Nephron (organoid): ENCODE data around the gene HOXC9.
A peak's percentile ranks its signal among the peaks of the same experiment; 100 is the strongest.

Experiments
- H3K27ac Mint-ChIP-seq, 3 experiments: 2 replicates each; pipeline ENCODE4 v1.8.0; 2020; ENCODE audit warnings: mixed read lengths in 3 of 3, mild to moderate bottlenecking in 2 of 3, moderate library complexity in 1 of 3
- H3K27me3 Mint-ChIP-seq: 2 replicates; pipeline ENCODE4 v1.8.0; 2021; ENCODE audit warnings: low read depth, mild to moderate bottlenecking, moderate library complexity, mixed read lengths
- H3K36me3 Mint-ChIP-seq: 2 replicates; pipeline ENCODE4 v1.8.0; 2020; ENCODE audit warnings: low read depth, mixed read lengths
- H3K4me1 Mint-ChIP-seq: 2 replicates; pipeline ENCODE4 v1.8.0; 2020; ENCODE audit warnings: mixed read lengths
- H3K4me3 Mint-ChIP-seq, 3 experiments: 2 replicates each; pipeline ENCODE4 v1.8.0; 2020; ENCODE audit warnings: mild to moderate bottlenecking in 3 of 3, mixed read lengths in 3 of 3, moderate library complexity in 2 of 3
- H3K9me3 Mint-ChIP-seq: 2 replicates; pipeline ENCODE4 v1.8.0; 2020; ENCODE audit warnings: mixed read lengths
- CTCF ChIP-seq, 3 experiments: fragments of 200-600 bp; sonication (generic); IDR thresholded peaks; one replicate each; pipeline ENCODE4 v1.5.0; 2021; ENCODE audit warnings: antibody characterized with exemption in 3 of 3; ENCODE audit not compliant: unreplicated experiment in 3 of 3

Gene HOXC9

GRCh38 chr12:54025499-54026405 is 25.8 kb downstream of the HOXC9 start:
- Mint-ChIP-seq H3K9me3 (no peaks in the 10 kb centered on the region), H3K36me3 (peaks cover 10% of the 10 kb centered on the region), H3K27ac (peak overlapping the region; percentile 95 to 98 (median 97)), H3K4me3 (peak overlapping the region; percentile 67 to 90 (median 79)), H3K27me3 (peaks cover 21% of the 10 kb centered on the region), H3K4me1 (peaks cover 94% of the 10 kb centered on the region)
- TF ChIP-seq CTCF (IDR thresholded peaks at IDR 0.05; ENCODE audit: unreplicated experiment in 3 of 3): no peak

DNA sequence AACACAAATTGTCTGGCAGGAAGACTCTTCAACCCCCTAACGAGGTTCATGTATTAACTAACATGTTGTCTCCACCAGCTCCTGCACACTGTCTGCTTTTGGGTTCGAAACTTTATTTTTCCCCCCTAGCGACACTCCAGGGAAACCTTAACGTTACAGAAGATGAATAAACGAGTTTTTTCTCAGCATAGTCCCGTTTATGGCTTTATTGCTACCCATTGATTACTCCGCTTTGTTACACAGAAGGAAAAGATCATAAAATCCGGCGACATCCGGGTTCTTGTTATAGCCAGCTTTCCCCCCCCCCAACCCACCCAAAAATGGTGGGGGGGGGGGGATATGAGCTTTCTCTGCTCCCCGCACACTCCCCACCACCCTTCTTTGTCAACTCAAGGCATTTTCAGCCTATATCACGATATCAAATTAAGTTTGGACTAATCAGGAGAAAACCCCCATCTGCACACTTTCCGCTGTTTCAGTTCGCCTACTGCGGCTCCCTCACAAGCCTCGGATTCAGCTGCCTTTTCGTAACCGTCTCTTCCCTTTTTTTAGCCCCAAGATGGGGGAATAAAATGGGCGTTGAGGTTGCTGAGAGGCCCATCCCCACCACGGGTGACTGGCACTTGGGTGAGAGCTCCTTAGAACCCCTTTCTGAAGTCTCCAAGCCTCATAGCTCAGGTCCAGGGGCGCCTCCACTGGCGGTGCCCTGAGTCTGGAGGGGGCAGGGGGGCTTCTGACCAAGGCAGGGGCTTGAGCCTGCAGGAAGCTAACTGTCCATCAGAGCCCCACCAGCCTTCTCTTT is 26.9 kb downstream of the HOXC9 start:
- TF ChIP-seq CTCF (IDR thresholded peaks at IDR 0.05; ENCODE audit: unreplicated experiment in 3 of 3): no peak
- Mint-ChIP-seq H3K27ac (peak overlapping the region; percentile 95 to 99 (median 97)), H3K36me3 (peaks cover 7% of the 10 kb centered on the region), H3K4me1 (peaks cover 91% of the 10 kb centered on the region), H3K27me3 (peaks cover 21% of the 10 kb centered on the region), H3K9me3 (no peaks in the 10 kb centered on the region), H3K4me3 (peak overlapping the region; percentile 76 to 91 (median 88))

- peak overlapping the region; percentile 76 to 91 (median 88) for H3K4me3 Mint-ChIP-seq
- H3K4me1 Mint-ChIP-seq: peaks cover 91% of the 10 kb centered on the region
- TF ChIP-seq CTCF (IDR thresholded peaks at IDR 0.05; ENCODE audit: unreplicated experiment in 3 of 3): no peak
- H3K27ac Mint-ChIP-seq: peak overlapping the region; percentile 95 to 99 (median 97)
- H3K27me3 Mint-ChIP-seq: peaks cover 21% of the 10 kb centered on the region
- no peaks in the 10 kb centered on the region for H3K9me3 Mint-ChIP-seq
- peaks cover 7% of the 10 kb centered on the region for H3K36me3 Mint-ChIP-seq
Measured at GRCh38 chr12:54027442-54027786, 27.5 kb downstream of the HOXC9 start.

DNA sequence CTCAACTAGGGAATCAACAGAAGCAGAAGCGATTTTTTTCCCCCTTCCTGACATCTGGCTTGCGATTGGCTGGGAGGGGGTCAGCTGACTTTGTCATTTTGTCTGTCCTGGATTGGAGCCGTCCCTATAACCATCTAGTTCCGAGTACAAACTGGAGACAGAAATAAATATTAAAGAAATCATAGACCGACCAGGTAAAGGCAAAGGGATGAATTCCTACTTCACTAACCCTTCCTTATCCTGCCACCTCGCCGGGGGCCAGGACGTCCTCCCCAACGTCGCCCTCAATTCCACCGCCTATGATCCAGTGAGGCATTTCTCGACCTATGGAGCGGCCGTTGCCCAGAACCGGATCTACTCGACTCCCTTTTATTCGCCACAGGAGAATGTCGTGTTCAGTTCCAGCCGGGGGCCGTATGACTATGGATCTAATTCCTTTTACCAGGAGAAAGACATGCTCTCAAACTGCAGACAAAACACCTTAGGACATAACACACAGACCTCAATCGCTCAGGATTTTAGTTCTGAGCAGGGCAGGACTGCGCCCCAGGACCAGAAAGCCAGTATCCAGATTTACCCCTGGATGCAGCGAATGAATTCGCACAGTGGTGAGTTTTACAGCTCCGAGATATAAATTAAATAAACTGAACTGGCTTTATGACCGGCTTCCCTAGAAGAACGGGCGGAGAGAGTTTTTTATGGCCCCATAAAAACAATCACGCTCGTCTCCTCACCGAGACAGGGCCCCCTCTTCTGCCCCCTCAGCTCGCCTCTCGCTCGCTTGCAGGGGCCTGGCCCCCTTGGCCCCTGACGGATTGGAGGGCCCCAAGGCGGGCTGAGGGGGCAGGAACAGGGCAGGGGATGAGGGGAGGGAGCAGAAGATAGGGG is 28.6 kb downstream of the HOXC9 start, which contains the start of gene HOXC6:
Gene HOXC6 (plus strand): TSS at position 127 of the 888 bp plus-strand sequence. CDS start 82 bp downstream, at position 209.
- Mint-ChIP-seq H3K27me3 (peaks cover 20% of the 10 kb centered on the region), H3K27ac (peak within 1 kb of the TSS; percentile 95 to 100 (median 97))

More for the DNA sequence above, 28.6 kb downstream of the HOXC9 start, which contains the start of gene HOXC6:
- Mint-ChIP-seq H3K36me3 (peaks cover 7% of the 10 kb centered on the region), H3K4me3 (peak within 1 kb of the TSS; percentile 76 to 92 (median 89)), H3K9me3 (no peaks in the 10 kb centered on the region), H3K4me1 (peaks cover 90% of the 10 kb centered on the region)
- no peak for TF ChIP-seq CTCF (IDR thresholded peaks at IDR 0.05; ENCODE audit: unreplicated experiment in 3 of 3)
